Liver (tissue), 9 donors: Measurements from ENCODE around the gene DIAPH2. TPM values are rescaled to one million over a fixed set of nuclear protein-coding genes. Genes with fewer than 3 reads are reported as not detected.

Experiments used
- DNase-seq: peaks from one replicate; pipeline ENCODE4 v3.0.0-alpha.2; 2017; ENCODE audit warnings: low spot score
- H3K27ac ChIP-seq, 2 donors: one replicate each; pipeline ENCODE4 v1.7.0; 2013; ENCODE audit warnings: inconsistent platforms in 2 of 2, low read length in 2 of 2, control low read depth in 1 of 2, low read depth in 1 of 2, mild to moderate bottlenecking in 1 of 2
- H3K27me3 ChIP-seq, 4 donors: one replicate each; pipeline versions ENCODE4 v1.6.1 to v1.7.0; 2013; ENCODE audit warnings: low read length in 3 of 4, inconsistent platforms in 1 of 4, mild to moderate bottlenecking in 1 of 4, moderate library complexity in 1 of 4; ENCODE audit not compliant: control insufficient read depth in 4 of 4, insufficient read depth in 4 of 4
- H3K36me3 ChIP-seq, 4 donors: one replicate each; pipeline versions ENCODE4 v1.6.1 to v1.7.0; 2013; ENCODE audit warnings: low read length in 3 of 4, mild to moderate bottlenecking in 3 of 4, low read depth in 1 of 4, moderate library complexity in 1 of 4; ENCODE audit not compliant: control insufficient read depth in 4 of 4, insufficient read depth in 3 of 4
- H3K4me1 ChIP-seq, 4 donors: one replicate each; pipeline versions ENCODE4 v1.6.1 to v1.7.0; 2013; ENCODE audit warnings: low read length in 3 of 4, mild to moderate bottlenecking in 3 of 4, moderate library complexity in 1 of 4; ENCODE audit not compliant: control insufficient read depth in 4 of 4, insufficient read depth in 4 of 4
- H3K4me3 ChIP-seq, 3 donors: one replicate each; pipeline versions ENCODE4 v1.6.1 to v1.7.0; 2013; ENCODE audit warnings: low read length in 3 of 3, control low read depth in 1 of 3, low read depth in 1 of 3, mild to moderate bottlenecking in 1 of 3
- H3K9ac ChIP-seq, 2 donors: one replicate each; pipeline ENCODE4 v1.7.0; 2013; ENCODE audit warnings: low read length in 2 of 2, mild to moderate bottlenecking in 2 of 2, moderate library complexity in 2 of 2, control low read depth in 1 of 2, low read depth in 1 of 2
- H3K9me3 ChIP-seq, 4 donors: one replicate each; pipeline versions ENCODE4 v1.6.1 to v1.7.0; 2013; ENCODE audit warnings: low read length in 3 of 4; ENCODE audit not compliant: control insufficient read depth in 4 of 4
- CTCF ChIP-seq: fragments of 150-350 bp; IDR thresholded peaks from 2 replicates; pipeline ENCODE4 v1.5.1; 2017; ENCODE audit warnings: improper control_type of control experiment, low read depth, low read length; ENCODE audit not compliant: missing input control
- FOXA1 ChIP-seq: IDR thresholded peaks from 2 replicates; pipeline ENCODE4 v1.6.1; 2016; ENCODE audit warnings: antibody characterized with exemption
- HNF4A ChIP-seq, 2 donors: conservative IDR thresholded peaks; 2 replicates each; pipeline ENCODE4 v1.6.1; 2016; ENCODE audit warnings: antibody characterized with exemption in 2 of 2, mild to moderate bottlenecking in 2 of 2
- HNF4G ChIP-seq: IDR thresholded peaks from 2 replicates; pipeline ENCODE4 v1.6.1; 2016; ENCODE audit warnings: antibody characterized with exemption
- RAD21 ChIP-seq, 2 donors: IDR thresholded peaks; 2 replicates each; pipeline ENCODE4 v1.6.1; 2016; ENCODE audit warnings: antibody characterized with exemption in 2 of 2, mild to moderate bottlenecking in 2 of 2
- REST ChIP-seq: IDR thresholded peaks from 2 replicates; pipeline ENCODE4 v1.6.1; 2016; ENCODE audit warnings: antibody characterized with exemption, mild to moderate bottlenecking
- RXRA ChIP-seq, 2 donors: IDR thresholded peaks; 2 replicates each; pipeline ENCODE4 v1.6.1; 2017 to 2018; ENCODE audit warnings: antibody characterized with exemption in 2 of 2, mild to moderate bottlenecking in 1 of 2
- SP1 ChIP-seq: IDR thresholded peaks from 2 replicates; pipeline ENCODE4 v1.6.1; 2018; ENCODE audit warnings: antibody characterized with exemption, mild to moderate bottlenecking
- TAF1 ChIP-seq: conservative IDR thresholded peaks from 2 replicates; pipeline ENCODE4 v1.6.1; 2016; ENCODE audit warnings: antibody characterized with exemption, mild to moderate bottlenecking
- YY1 ChIP-seq: IDR thresholded peaks from 2 replicates; pipeline ENCODE4 v1.6.1; 2016; ENCODE audit warnings: antibody characterized with exemption, mild to moderate bottlenecking
- WGBS: extraction: QIAGEN DNeasy Blood & Tissue Kit; methylation state at CpG from one replicate; pipeline ENCODE4 v1.1.7; 2013; 5-methylcytosine and 5-hydroxymethylcytosine counted together
- polyA plus RNA-seq, 2 donors: library from polyadenylated mRNA; stranded (reverse) in 1 of 2; unstranded in 1 of 2; fragments of 200-250 nt in 1 of 2; fragments of >200 nt in 1 of 2; fragmentation: Nextera tagmentation in 1 of 2; extraction: Ambion mirVana in 1 of 2; gene quantifications; one replicate each; pipeline versions ENCODE4 v1.2.1 to v1.2.3, GENCODE V29; 2013 to 2015
- total RNA-seq, 2 donors: library from RNA; depleted of rRNA; stranded (reverse); fragments of >200 nt; gene quantifications; one replicate each; pipeline ENCODE4 v1.2.3, GENCODE V29; 2014
- TF ChIP-seq, protein P1 (sequence below): IDR thresholded peaks from 2 replicates; pipeline ENCODE4 v1.6.1; 2016; ENCODE audit warnings: antibody characterized with exemption
- TF ChIP-seq, protein P2 (sequence below): IDR thresholded peaks from 2 replicates; pipeline ENCODE4 v1.6.1; 2016; ENCODE audit warnings: antibody characterized with exemption
- donor health status: healthy.
- donor health status: healthy.
- donor health status: healthy.
- donor health status: healthy.
- donor health status: healthy.

DIAPH2 gene
- total and polyA plus RNA-seq, 4 donors = 2.7 to 16.6 (median 5.3) TPM

GRCh38 chrX:97158269-97158668 lies 473.6 kb downstream of the DIAPH2 start:
- no peak overlapping the region for H3K27ac ChIP-seq
- no peak overlapping the region for H3K9ac ChIP-seq
- no peaks in the 10 kb centered on the region for H3K36me3 ChIP-seq
- no peaks in the 10 kb centered on the region for H3K27me3 ChIP-seq
- 86% methylated on average over 4 of the region's 4 CpGs for WGBS
- no peaks in the 10 kb centered on the region for H3K9me3 ChIP-seq
- TF ChIP-seq HNF4G (no peak), TAF1 (no peak), FOXA1 (no peak), REST (no peak), CTCF (no peak), SP1 (no peak), RXRA (IDR thresholded peaks at IDR 0.05) (no peak), YY1 (no peak), RAD21 (IDR thresholded peaks at IDR 0.05) (no peak)
- TF ChIP-seq, protein P1, sequence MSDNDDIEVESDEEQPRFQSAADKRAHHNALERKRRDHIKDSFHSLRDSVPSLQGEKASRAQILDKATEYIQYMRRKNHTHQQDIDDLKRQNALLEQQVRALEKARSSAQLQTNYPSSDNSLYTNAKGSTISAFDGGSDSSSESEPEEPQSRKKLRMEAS = no peak
- TF ChIP-seq, protein P2, sequence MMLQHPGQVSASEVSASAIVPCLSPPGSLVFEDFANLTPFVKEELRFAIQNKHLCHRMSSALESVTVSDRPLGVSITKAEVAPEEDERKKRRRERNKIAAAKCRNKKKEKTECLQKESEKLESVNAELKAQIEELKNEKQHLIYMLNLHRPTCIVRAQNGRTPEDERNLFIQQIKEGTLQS = no peak
- DNase-seq = no peak
- no peak overlapping the region for H3K4me3 ChIP-seq
- peaks cover 0 to 3% (median 0%) of the 10 kb centered on the region in 4 donors for H3K4me1 ChIP-seq

GRCh38 chrX:97159916-97160800 lies 475.5 kb downstream of the DIAPH2 start:
- Histone ChIP-seq H3K27me3 (no peaks in the 10 kb centered on the region), H3K4me3 (no peak overlapping the region), H3K4me1 (peaks cover 0 to 3% (median 0%) of the 10 kb centered on the region in 4 donors), H3K9me3 (no peaks in the 10 kb centered on the region), H3K36me3 (no peaks in the 10 kb centered on the region), H3K9ac (no peak overlapping the region), H3K27ac (no peak overlapping the region)
- DNase-seq = no peak
- TF ChIP-seq CTCF (no peak), HNF4A (conservative IDR thresholded peaks at IDR 0.05) (peak; percentile 23 to 30), SP1 (peak; percentile 30), YY1 (no peak), RXRA (IDR thresholded peaks at IDR 0.05) (peak in 1 of 2 donors; percentile 57)
- WGBS = 64% methylated on average over 7 of the region's 7 CpGs
